Peyer's patch (tissue), 4 donors: ENCODE measurements around the gene HNRNPR. TPM values are rescaled to one million over a fixed set of nuclear protein-coding genes. Genes with fewer than 3 reads are reported as not detected.
"Not testable (repeated sequence)": the region's sequence is repeated elsewhere in the genome, so short reads cannot be mapped to it uniquely, and the experiment has no call there.

ENCODE experiments used
- DNase-seq, 3 donors: peaks; one replicate each; pipeline ENCODE4 v3.0.0-alpha.2; 2017 to 2019
- H3K27ac ChIP-seq, 4 donors: fragments of 200-600 bp; sonication (generic); one replicate each; pipeline ENCODE4 v1.5.1; 2016 to 2019
- H3K27me3 ChIP-seq, 2 donors: fragments of 200-600 bp; sonication (generic); one replicate each; pipeline ENCODE4 v1.5.1; 2019
- H3K36me3 ChIP-seq, 3 donors: fragments of 200-600 bp; sonication (generic); one replicate each; pipeline ENCODE4 v1.5.1; 2016 to 2019
- H3K4me1 ChIP-seq, 4 donors: fragments of 200-600 bp; sonication (generic); one replicate each; pipeline ENCODE4 v1.5.1; 2016 to 2019
- H3K4me3 ChIP-seq, 4 donors: fragments of 200-600 bp; sonication (generic); 1 replicate in 3 of 4; 2 replicates in 1 of 4; pipeline ENCODE4 v1.5.1; 2016 to 2019; ENCODE audit warnings: mild to moderate bottlenecking in 1 of 4
- H3K9me3 ChIP-seq, 4 donors: fragments of 200-600 bp; sonication (generic); one replicate each; pipeline ENCODE4 v1.5.1; 2016 to 2019; ENCODE audit warnings: mild to moderate bottlenecking in 1 of 4
- CTCF ChIP-seq, 6 experiments: fragments of 450-650 bp in 4 of 6; fragments of 200-600 bp in 2 of 6; sonication (generic) in 1 of 6; IDR thresholded peaks; one replicate each; pipeline ENCODE4 v1.5.1; 2017 to 2019; ENCODE audit warnings: antibody characterized with exemption in 6 of 6, mild to moderate bottlenecking in 3 of 6, moderate library complexity in 1 of 6
- POLR2A ChIP-seq, 2 donors: fragments of 450-650 bp; IDR thresholded peaks; one replicate each; pipeline ENCODE4 v1.5.1; 2017; ENCODE audit warnings: antibody characterized with exemption in 2 of 2, mild to moderate bottlenecking in 2 of 2, moderate library complexity in 2 of 2
- total RNA-seq, 4 donors: library from RNA; depleted of rRNA; stranded (reverse); fragments of >200 nt; gene quantifications; one replicate each; pipeline ENCODE4 v1.1.0, GENCODE V29; 2016

The HNRNPR gene
- total RNA-seq, 4 donors from 2014 or later, result 39.4 to 122 (median 54.8) TPM

GRCh38 chr1:23273450-23274133 lies 70.5 kb downstream of the HNRNPR start:
- peak in 1 of 3 donors; percentile 24 for DNase-seq

GRCh38 chr1:23263380-23263887 lies 80.7 kb downstream of the HNRNPR start:
- Histone ChIP-seq H3K9me3 (no peaks in the 10 kb centered on the region), H3K27ac (no peak overlapping the region), H3K4me1 (no peaks in the 10 kb centered on the region), H3K36me3 (no peaks in the 10 kb centered on the region), H3K27me3 (no peaks in the 10 kb centered on the region), H3K4me3 (no peak overlapping the region)
- TF ChIP-seq POLR2A (IDR thresholded peaks at IDR 0.05), result no peak
- no peak for TF ChIP-seq CTCF (IDR thresholded peaks at IDR 0.05)
- no peak for DNase-seq

More at GRCh38 chr1:23273450-23274133, 70.5 kb downstream of the HNRNPR start:
- Histone ChIP-seq H3K27me3 (no peaks in the 10 kb centered on the region), H3K27ac (no peak overlapping the region), H3K4me1 (no peaks in the 10 kb centered on the region), H3K36me3 (no peaks in the 10 kb centered on the region), H3K4me3 (no peak overlapping the region), H3K9me3 (no peaks in the 10 kb centered on the region)
- TF ChIP-seq CTCF (IDR thresholded peaks at IDR 0.05) (no peak), POLR2A (IDR thresholded peaks at IDR 0.05) (no peak)

GRCh38 chr1:23258082-23258481 lies 86.0 kb downstream of the HNRNPR start:
- H3K9me3 ChIP-seq, H3K27ac ChIP-seq, H3K4me1 ChIP-seq, DNase-seq, H3K36me3 ChIP-seq, H3K27me3 ChIP-seq, H3K4me3 ChIP-seq: not testable (repeated sequence)

- DNase-seq, H3K36me3 ChIP-seq, H3K4me3 ChIP-seq, H3K9me3 ChIP-seq, H3K27ac ChIP-seq, H3K27me3 ChIP-seq, H3K4me1 ChIP-seq: not testable (repeated sequence)
Measured at GRCh38 chr1:23257371-23257770, 86.7 kb downstream of the HNRNPR start.

Other genes with a start within 250 kb of the HNRNPR start
- gene LUZP1, start 175.4 kb downstream of the HNRNPR start, total RNA-seq, result 10 to 100 TPM; 38.8 to 92.8 (median 70.4) TPM
- gene HTR1D, start 126.8 kb downstream of the HNRNPR start, total RNA-seq, result 10 to 100 TPM in 2 of 4 donors, 1 to 10 TPM in 2; 2.5 to 23.1 (median 11.1) TPM
- 10 to 100 TPM; 11.2 to 13.3 (median 12.0) TPM for gene ZNF436, start 25.6 kb upstream of the HNRNPR start, total RNA-seq
- gene TCEA3, start 80.5 kb upstream of the HNRNPR start, total RNA-seq, result 100 to 1,000 TPM in 2 of 4 donors, 10 to 100 TPM in 2; 64.6 to 125 (median 104) TPM
- 10 to 100 TPM; 11.2 to 33.5 (median 25.8) TPM for gene ASAP3, start 139.9 kb upstream of the HNRNPR start, total RNA-seq
- gene E2F2, start 186.9 kb upstream of the HNRNPR start, total RNA-seq, result 10 to 100 TPM in 3 of 4 donors, 1 to 10 TPM in 1; 6.8 to 16.4 (median 13.6) TPM
- 100 to 1,000 TPM; 121 to 224 (median 167) TPM for gene ID3, start 215.2 kb upstream of the HNRNPR start, total RNA-seq